Fibroblast of mammary gland (primary cell): Measurements from ENCODE around the gene MORC2.

Experiments used
- DNase-seq: peaks from one replicate; pipeline ENCODE4 v3.0.0-alpha.2; 2010; ENCODE audit warnings: low read depth
- H3K4me3 ChIP-seq: 2 replicates; pipeline ENCODE4 v1.5.1; 2011; ENCODE audit warnings: low read depth, mild to moderate bottlenecking, low read length, moderate library complexity; ENCODE audit not compliant: control insufficient read depth
- TF ChIP-seq, protein P1 (sequence below): conservative IDR thresholded peaks from 2 replicates; pipeline ENCODE4 v1.5.1; 2011; ENCODE audit warnings: low read depth, low read length, inconsistent platforms; ENCODE audit not compliant: control insufficient read depth, insufficient read depth

The MORC2 gene

DNA sequence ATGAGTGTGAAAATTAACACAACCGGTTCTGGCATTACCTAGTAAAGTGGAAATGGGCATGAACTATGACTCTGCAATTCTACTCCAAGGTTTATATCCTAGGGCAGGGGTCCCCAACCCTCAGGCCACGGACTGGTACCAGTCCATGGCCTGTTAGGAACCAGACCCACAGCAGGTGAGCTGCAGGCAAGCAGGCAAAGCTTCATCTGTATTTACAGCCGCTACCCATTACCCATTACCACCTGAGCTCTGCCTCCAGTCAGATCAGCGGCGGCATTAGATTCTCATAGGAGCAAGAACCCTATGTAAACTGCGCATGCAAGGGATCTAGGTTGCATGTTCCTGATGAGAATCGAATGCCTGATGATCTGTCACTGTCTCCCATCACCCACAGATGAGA, 49.8 kb downstream of the MORC2 start:
- no peak for DNase-seq
- TF ChIP-seq, protein P1, sequence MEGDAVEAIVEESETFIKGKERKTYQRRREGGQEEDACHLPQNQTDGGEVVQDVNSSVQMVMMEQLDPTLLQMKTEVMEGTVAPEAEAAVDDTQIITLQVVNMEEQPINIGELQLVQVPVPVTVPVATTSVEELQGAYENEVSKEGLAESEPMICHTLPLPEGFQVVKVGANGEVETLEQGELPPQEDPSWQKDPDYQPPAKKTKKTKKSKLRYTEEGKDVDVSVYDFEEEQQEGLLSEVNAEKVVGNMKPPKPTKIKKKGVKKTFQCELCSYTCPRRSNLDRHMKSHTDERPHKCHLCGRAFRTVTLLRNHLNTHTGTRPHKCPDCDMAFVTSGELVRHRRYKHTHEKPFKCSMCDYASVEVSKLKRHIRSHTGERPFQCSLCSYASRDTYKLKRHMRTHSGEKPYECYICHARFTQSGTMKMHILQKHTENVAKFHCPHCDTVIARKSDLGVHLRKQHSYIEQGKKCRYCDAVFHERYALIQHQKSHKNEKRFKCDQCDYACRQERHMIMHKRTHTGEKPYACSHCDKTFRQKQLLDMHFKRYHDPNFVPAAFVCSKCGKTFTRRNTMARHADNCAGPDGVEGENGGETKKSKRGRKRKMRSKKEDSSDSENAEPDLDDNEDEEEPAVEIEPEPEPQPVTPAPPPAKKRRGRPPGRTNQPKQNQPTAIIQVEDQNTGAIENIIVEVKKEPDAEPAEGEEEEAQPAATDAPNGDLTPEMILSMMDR, result no peak
- no peak overlapping the region for H3K4me3 ChIP-seq

DNA sequence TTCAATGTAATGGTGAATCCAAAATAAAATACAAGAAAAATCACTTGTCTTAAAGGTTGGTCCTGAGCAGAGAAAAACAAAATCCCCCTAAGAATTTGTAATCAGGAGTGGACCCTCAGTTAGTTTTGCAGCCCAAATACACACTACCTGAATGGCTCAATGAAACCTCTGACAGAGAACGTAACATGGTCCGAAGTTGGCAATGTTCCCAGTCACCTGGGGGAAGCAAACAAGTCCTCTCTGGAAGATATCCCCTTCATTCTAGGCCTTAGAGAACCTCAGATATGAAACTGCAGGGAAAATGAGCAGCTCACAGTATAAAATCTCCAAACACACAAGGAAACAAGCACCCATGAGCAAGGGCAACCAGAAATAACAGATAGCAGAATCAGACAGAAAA, 58.2 kb downstream of the MORC2 start:
- TF ChIP-seq, protein P1, result no peak
- H3K4me3 ChIP-seq, result no peak overlapping the region
- DNase-seq, result no peak

DNA sequence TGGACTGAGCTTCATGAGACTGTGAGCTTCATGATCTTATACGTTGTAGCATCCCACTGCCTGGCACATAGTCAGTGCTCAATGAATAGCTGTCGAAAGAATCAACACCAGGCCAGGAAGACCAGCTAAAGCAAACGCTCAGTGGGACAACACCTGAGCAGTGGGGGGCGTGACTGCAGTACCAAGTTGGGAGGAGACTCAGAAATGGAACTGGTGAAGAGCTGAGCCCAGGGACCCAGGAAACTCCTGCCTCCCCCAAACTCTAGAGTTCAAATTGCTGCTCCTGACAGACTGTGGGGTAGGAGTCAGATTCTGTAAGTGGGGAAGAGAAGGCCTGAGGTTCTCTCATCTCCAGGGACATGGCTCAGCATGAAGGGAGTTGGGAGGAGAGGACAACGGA, 59.3 kb downstream of the MORC2 start:
- TF ChIP-seq, protein P1, result no peak
- no peak for DNase-seq
- H3K4me3 ChIP-seq, result no peak overlapping the region

DNA sequence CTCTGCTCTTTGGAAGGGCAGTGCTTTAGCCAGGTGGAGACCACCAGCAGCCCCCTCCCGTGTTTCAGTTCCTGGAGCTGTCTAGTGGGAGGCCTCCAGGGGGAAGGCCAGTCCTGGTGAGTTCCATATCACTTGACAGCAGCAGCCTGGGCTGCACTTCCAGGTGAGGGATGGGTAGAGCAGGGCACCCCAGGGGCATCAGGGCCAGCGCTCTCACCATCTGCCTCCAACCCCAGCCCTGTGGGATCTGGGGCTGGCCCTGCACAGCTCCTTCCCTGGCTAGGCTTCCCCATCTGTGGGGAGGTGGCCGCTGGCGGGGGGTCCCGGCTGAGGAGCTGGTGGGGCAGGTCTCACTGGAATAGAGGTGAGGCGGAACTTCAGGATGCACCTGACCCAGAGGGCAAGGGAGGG, 60.5 kb downstream of the MORC2 start:
- TF ChIP-seq, protein P1, result no peak
- H3K4me3 ChIP-seq, result no peak overlapping the region
- DNase-seq, result no peak

DNA sequence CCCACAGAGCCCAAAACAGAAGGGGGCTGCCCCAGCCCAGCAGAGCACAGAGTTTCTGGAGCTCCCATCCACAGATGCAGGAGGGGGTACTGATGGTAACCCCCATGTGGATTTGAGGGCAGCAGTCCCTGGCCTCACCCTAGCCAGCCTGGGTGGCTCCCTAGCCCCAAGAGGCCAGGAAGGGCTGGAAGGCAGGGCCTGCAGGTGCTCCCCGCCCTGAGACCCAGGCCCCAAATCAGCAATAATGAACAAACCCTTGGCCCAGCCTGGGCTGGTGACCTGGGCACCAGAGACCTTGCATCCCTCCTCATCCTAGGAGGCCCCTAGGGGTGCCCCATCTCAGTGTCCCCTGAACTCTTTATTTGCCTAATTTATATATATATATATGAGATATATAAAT, 61.6 kb downstream of the MORC2 start:
- DNase-seq, result no peak
- TF ChIP-seq, protein P1, result no peak

DNA sequence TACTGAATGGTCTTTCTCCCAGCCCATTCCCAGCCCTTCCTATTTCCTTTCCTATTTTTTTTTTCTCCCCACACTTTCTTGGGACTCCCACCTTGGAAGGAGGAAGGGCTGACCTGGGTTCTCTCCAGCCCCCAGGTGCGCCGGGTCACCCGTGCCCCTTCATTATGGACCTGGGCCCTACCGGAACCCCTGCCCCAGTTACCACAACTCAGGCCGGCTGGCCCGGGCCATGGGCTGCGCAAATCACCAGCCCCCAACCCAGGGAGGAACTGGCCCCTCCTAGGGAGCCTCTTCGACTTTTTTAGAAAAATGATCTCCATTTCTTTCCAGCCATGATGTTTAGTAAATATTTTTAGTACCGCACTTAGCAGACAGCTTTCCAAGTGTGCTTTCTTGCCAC, 62.2 kb downstream of the MORC2 start:
- TF ChIP-seq, protein P1, result no peak
- no peak overlapping the region for H3K4me3 ChIP-seq
- no peak for DNase-seq

More for the DNA sequence above, 61.6 kb downstream of the MORC2 start:
- H3K4me3 ChIP-seq, result no peak overlapping the region

DNA sequence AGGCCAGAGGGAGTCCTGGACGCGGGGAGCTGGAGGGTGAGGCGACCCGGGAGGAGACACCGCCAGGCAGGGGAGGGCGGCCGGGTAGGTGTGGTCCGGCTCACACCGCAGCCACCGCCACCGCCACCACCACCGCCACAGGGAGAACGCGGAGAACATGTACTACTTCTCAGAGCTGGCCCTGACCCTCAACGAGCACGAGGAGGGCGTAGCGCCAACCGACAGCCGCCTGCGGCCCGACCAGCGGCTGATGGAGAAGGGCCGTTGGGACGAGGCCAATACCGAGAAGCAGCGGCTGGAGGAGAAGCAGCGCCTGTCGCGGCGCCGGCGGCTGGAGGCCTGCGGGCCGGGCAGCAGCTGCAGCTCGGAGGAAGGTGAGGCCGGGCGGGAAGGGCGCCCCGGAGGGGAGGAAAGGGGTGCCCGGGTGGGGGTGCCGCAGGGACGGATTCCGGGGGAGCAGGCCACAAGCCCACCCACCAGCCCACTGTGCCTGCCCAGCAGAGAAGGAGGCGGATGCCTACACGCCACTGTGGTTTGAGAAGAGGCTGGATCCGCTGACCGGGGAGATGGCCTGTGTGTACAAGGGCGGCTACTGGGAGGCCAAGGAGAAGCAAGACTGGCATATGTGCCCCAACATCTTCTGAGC, 62.8 kb downstream of the MORC2 start:
- DNase-seq, result no peak
- H3K4me3 ChIP-seq, result no peak overlapping the region
- TF ChIP-seq, protein P1, result no peak
